ENCODE results near the gene CDY1B. TPM values are rescaled to one million over a fixed set of nuclear protein-coding genes. Genes with fewer than 3 reads are reported as not detected.

The CDY1B gene, protein sequence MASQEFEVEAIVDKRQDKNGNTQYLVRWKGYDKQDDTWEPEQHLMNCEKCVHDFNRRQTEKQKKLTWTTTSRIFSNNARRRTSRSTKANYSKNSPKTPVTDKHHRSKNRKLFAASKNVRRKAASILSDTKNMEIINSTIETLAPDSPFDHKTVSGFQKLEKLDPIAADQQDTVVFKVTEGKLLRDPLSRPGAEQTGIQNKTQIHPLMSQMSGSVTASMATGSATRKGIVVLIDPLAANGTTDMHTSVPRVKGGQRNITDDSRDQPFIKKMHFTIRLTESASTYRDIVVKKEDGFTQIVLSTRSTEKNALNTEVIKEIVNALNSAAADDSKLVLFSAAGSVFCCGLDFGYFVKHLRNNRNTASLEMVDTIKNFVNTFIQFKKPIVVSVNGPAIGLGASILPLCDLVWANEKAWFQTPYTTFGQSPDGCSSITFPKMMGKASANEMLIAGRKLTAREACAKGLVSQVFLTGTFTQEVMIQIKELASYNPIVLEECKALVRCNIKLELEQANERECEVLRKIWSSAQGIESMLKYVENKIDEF
- total RNA-seq: not detected in 2 replicates

DNA sequence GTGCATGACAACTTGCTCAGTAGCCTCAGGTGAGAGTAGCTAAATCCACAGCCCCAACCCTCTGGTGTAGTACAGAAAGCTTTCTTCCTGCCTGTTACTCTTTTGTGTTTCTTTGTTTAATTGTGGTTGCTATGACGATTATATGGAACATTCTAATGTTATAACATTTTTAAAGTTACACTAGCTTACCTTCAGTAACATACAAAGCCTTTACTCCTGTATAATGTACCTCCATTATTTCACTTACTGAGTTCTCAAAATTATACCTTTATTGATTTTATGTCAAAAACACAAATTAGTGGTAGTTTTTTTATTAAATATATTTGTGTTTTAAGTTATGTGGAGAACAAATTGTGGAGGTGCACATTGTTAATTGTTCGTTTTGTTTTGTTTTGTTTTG, at the start of gene CDY1B:
Gene CDY1B, minus strand, starts transcription at position 101 of the 400 bp plus-strand sequence. CDS start 331 bp downstream, outside the sequence.

